ENCODE data around the gene FBLN1. TPM values are rescaled to one million over a fixed set of nuclear protein-coding genes. Genes with fewer than 3 reads are reported as not detected.

Gene FBLN1
- polyA plus RNA-seq, 1 of the 3 experiments (the other 2 are of a cell fraction): 147 TPM

- POLR2A ChIA-PET: no interaction called here
- DNase-seq: no peak
- TF ChIP-seq EP300 (IDR thresholded peaks at IDR 0.05; ENCODE audit: borderline replicate concordance in 1 of 2, low read depth in 1 of 2, low read length in 1 of 2) (no peak), POLR2AphosphoS5 (IDR thresholded peaks at IDR 0.05; ENCODE audit: low read depth, low read length) (no peak), MXI1 (IDR thresholded peaks at IDR 0.05; ENCODE audit: low read depth, low read length) (no peak), MAX (IDR thresholded peaks at IDR 0.05; ENCODE audit: low read depth) (no peak), NRF1 (IDR thresholded peaks at IDR 0.05; ENCODE audit: low read depth, low read length) (no peak), MEF2A (IDR thresholded peaks at IDR 0.05; ENCODE audit: borderline replicate concordance, low read depth) (no peak), YY1 (IDR thresholded peaks at IDR 0.05; ENCODE audit: low read depth) (no peak), NFIC (IDR thresholded peaks at IDR 0.05; ENCODE audit: borderline replicate concordance) (no peak), FOXJ3 (CRISPR knock-in tag; IDR thresholded peaks at IDR 0.05) (no peak), GATA2 (CRISPR knock-in tag; IDR thresholded peaks at IDR 0.05) (no peak), TCF12 (IDR thresholded peaks at IDR 0.05) (no peak), GABPA (IDR thresholded peaks at IDR 0.05; ENCODE audit: low read depth) (no peak), FOXM1 (IDR thresholded peaks at IDR 0.05; ENCODE audit: low read depth) (no peak)
- TF ChIP-seq, protein P1, sequence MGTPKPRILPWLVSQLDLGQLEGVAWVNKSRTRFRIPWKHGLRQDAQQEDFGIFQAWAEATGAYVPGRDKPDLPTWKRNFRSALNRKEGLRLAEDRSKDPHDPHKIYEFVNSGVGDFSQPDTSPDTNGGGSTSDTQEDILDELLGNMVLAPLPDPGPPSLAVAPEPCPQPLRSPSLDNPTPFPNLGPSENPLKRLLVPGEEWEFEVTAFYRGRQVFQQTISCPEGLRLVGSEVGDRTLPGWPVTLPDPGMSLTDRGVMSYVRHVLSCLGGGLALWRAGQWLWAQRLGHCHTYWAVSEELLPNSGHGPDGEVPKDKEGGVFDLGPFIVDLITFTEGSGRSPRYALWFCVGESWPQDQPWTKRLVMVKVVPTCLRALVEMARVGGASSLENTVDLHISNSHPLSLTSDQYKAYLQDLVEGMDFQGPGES (IDR thresholded peaks at IDR 0.05; ENCODE audit: low read depth, low read length): no peak
- WGBS (ENCODE audit: low lambda C conversion rate): 95% methylated on average over 29 of the region's 31 CpGs
- Histone ChIP-seq H2AFZ (ENCODE audit: low read depth) (no peak overlapping the region), H3K36me3 (replicated peaks in 1 of 2; ENCODE audit: control insufficient read depth in 1 of 2, insufficient read depth in 2 of 2, low read length in 1 of 2) (no peaks in the 10 kb centered on the region), H3K27me3 (ENCODE audit: insufficient read depth) (no peaks in the 10 kb centered on the region), H3K9me3 (no peaks in the 10 kb centered on the region), H3K4me2 (no peak overlapping the region), H3K4me3 (ENCODE audit: low read depth in 2 of 2, low read length in 1 of 2) (no peak overlapping the region), H3K27ac (ENCODE audit: low read depth in 2 of 2, low read length in 1 of 2) (no peak overlapping the region), H3K4me1 (ENCODE audit: control insufficient read depth in 1 of 2, insufficient read depth in 2 of 2, low read depth in 1 of 2, low read length in 1 of 2) (no peaks in the 10 kb centered on the region), H4K20me1 (ENCODE audit: insufficient read depth) (no peaks in the 10 kb centered on the region), H3K9me2 (no peaks in the 10 kb centered on the region), H3F3A (replicated peaks; ENCODE audit: insufficient read depth) (no peaks in the 10 kb centered on the region), H3K9ac (no peak overlapping the region), H3K79me2 (ENCODE audit: insufficient read depth) (no peaks in the 10 kb centered on the region)
- CTCF ChIA-PET: interaction anchor here (0.7 to 2.0 kb wide), 3 partner anchors 9 to 394 kb away, joined by 3 to 10 read pairs (median 3); no protein-coding TSS in a partner anchor
Measured at GRCh38 chr22:45586651-45587405, 84.1 kb downstream of the FBLN1 start.

DNA sequence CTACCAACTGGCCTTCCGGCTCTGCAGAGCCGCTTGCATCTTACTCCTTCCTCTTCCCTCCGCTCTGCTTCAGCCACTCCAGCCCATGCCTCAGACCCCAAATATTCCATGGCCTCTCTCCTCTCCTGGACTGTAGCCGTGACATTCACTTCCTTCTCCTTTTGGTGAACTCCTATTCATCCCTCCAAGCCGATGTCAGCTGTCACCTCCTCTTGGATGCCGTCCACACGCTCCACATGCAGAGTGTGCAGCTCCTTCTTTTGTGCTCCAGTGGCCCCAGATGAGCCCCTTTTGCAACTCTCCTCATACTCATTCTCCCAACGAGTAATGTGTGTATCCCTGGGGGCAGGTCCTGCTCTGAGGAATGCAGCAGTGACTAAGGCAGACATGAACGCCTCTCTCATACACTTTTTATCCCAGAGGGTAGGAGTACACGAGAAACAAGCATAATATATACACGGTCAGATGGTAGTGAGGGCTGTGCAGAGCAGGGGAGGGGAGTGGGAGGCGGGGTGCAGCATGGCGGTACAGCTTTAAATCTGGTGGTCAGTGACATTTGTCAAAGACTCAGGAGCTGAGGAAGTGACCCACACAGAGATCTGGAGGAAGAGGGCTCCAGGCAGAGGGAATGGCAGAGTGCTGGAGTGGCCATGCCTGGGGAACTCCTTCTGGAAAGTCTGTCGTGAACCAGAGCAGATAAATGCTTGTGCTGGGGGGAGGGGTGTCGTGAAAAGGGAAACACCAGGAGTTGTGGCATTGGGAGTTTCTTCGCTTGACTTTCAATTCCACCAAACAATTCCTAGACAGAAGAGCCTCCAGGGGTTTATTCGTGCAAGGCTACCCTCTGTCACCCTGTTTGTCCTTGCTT lies 85.2 kb downstream of the FBLN1 start:
- Histone ChIP-seq H3K9ac (no peak overlapping the region), H3K4me2 (no peak overlapping the region), H3K79me2 (ENCODE audit: insufficient read depth) (no peaks in the 10 kb centered on the region), H3K36me3 (replicated peaks in 1 of 2; ENCODE audit: control insufficient read depth in 1 of 2, insufficient read depth in 2 of 2, low read length in 1 of 2) (no peaks in the 10 kb centered on the region), H3K9me2 (no peaks in the 10 kb centered on the region), H3F3A (replicated peaks; ENCODE audit: insufficient read depth) (no peaks in the 10 kb centered on the region), H4K20me1 (ENCODE audit: insufficient read depth) (no peaks in the 10 kb centered on the region), H3K4me3 (ENCODE audit: low read depth in 2 of 2, low read length in 1 of 2) (no peak overlapping the region), H3K27ac (ENCODE audit: low read depth in 2 of 2, low read length in 1 of 2) (no peak overlapping the region), H3K27me3 (ENCODE audit: insufficient read depth) (no peaks in the 10 kb centered on the region), H3K9me3 (no peaks in the 10 kb centered on the region), H2AFZ (ENCODE audit: low read depth) (no peak overlapping the region), H3K4me1 (ENCODE audit: control insufficient read depth in 1 of 2, insufficient read depth in 2 of 2, low read depth in 1 of 2, low read length in 1 of 2) (no peaks in the 10 kb centered on the region)
- ChIA-PET CTCF (interaction anchor here (1.0 to 2.0 kb wide), 2 partner anchors 10 to 52 kb away, joined by 4 to 10 read pairs; no protein-coding TSS in a partner anchor), POLR2A (no interaction called here)
- 78% methylated on average over 15 of the region's 17 CpGs for WGBS (ENCODE audit: low lambda C conversion rate)
- DNase-seq: no peak
- TF ChIP-seq TCF12 (IDR thresholded peaks at IDR 0.05) (no peak), JUND (IDR thresholded peaks at IDR 0.05) (no peak), NFIC (IDR thresholded peaks at IDR 0.05; ENCODE audit: borderline replicate concordance) (no peak), CHD2 (IDR thresholded peaks at IDR 0.05; ENCODE audit: low read length, partially characterized antibody) (no peak), USF2 (IDR thresholded peaks at IDR 0.05; ENCODE audit: borderline replicate concordance, low read depth, low read length) (no peak), SMC3 (IDR thresholded peaks at IDR 0.05; ENCODE audit: low read depth, low read length) (no peak), PBX3 (IDR thresholded peaks at IDR 0.05) (no peak)
- TF ChIP-seq, protein P2, sequence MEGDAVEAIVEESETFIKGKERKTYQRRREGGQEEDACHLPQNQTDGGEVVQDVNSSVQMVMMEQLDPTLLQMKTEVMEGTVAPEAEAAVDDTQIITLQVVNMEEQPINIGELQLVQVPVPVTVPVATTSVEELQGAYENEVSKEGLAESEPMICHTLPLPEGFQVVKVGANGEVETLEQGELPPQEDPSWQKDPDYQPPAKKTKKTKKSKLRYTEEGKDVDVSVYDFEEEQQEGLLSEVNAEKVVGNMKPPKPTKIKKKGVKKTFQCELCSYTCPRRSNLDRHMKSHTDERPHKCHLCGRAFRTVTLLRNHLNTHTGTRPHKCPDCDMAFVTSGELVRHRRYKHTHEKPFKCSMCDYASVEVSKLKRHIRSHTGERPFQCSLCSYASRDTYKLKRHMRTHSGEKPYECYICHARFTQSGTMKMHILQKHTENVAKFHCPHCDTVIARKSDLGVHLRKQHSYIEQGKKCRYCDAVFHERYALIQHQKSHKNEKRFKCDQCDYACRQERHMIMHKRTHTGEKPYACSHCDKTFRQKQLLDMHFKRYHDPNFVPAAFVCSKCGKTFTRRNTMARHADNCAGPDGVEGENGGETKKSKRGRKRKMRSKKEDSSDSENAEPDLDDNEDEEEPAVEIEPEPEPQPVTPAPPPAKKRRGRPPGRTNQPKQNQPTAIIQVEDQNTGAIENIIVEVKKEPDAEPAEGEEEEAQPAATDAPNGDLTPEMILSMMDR (IDR thresholded peaks at IDR 0.05): no peak
- TF ChIP-seq, protein P3, sequence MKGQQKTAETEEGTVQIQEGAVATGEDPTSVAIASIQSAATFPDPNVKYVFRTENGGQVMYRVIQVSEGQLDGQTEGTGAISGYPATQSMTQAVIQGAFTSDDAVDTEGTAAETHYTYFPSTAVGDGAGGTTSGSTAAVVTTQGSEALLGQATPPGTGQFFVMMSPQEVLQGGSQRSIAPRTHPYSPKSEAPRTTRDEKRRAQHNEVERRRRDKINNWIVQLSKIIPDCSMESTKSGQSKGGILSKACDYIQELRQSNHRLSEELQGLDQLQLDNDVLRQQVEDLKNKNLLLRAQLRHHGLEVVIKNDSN (IDR thresholded peaks at IDR 0.05; ENCODE audit: borderline replicate concordance, low read depth): no peak
